Omental fat pad (tissue), 4 donors: ENCODE results near the gene AIF1. TPM values are rescaled to one million over a fixed set of nuclear protein-coding genes. Genes with fewer than 3 reads are reported as not detected.

Experiments
- ATAC-seq: fragments of 150-250 bp; one replicate; pipeline ENCODE4 v1.9.1; 2016; ENCODE audit warnings: mild to moderate bottlenecking, moderate library complexity; ENCODE audit not compliant: low FRiP score
- DNase-seq: peaks from one replicate; pipeline ENCODE4 v3.0.0-alpha.2; 2019; ENCODE audit warnings: low spot score
- CTCF ChIP-seq, 3 donors: fragments of 450-650 bp; IDR thresholded peaks; one replicate each; pipeline ENCODE4 v1.5.1; 2016 to 2017; ENCODE audit warnings: antibody characterized with exemption in 3 of 3, mild to moderate bottlenecking in 3 of 3, moderate library complexity in 2 of 3
- small RNA-seq: library from RNA; depleted of rRNA; stranded (forward); fragments of <200 nt; gene quantifications from one replicate; pipeline ENCODE3, GENCODE V24; 2016
- total RNA-seq, 4 donors: library from RNA; depleted of rRNA; stranded (reverse); fragments of >200 nt; gene quantifications; one replicate each; pipeline ENCODE4 v1.1.0, GENCODE V29; 2016

The AIF1 gene
- total RNA-seq, 4 donors from 2014 or later = 57.3 to 95.1 (median 81.8) TPM

- TF ChIP-seq CTCF (IDR thresholded peaks at IDR 0.05) = no peak
- ATAC-seq (no peak), DNase-seq (no peak)
These were observed 51.4 kb downstream of the AIF1 start for GRCh38 chr6:31666337-31666965.

Small RNAs within 50 kb of the gene (small RNA-seq; reads per million reads assigned to genes)
- not detected for gene MIR6832
- not detected for gene RF00019
- 7.0 reads per million, percentile 83 among the genes with 10 or more reads in this experiment for gene SNORA38
- not detected for gene UQCRHP1

Other genes with a start within 250 kb of the AIF1 start
- gene MICA, start 211.6 kb upstream of the AIF1 start, total RNA-seq = 10 to 100 TPM; 13.7 to 18.0 (median 16.6) TPM
- 1 to 10 TPM; 3.3 to 5.8 (median 5.8) TPM for gene MICB, start 117.1 kb upstream of the AIF1 start, total RNA-seq
- gene MCCD1, start 86.3 kb upstream of the AIF1 start, total RNA-seq = not detected
- 100 to 1,000 TPM; 244 to 322 (median 271) TPM for gene DDX39B, start 73.2 kb upstream of the AIF1 start, total RNA-seq
- 1 to 10 TPM in 2 of 4 donors, under 1 TPM in 1, not detected in 1; 0.74 to 2.6 (median 2.4) TPM for gene ATP6V1G2, start 68.6 kb upstream of the AIF1 start, total RNA-seq
- gene NFKBIL1, start 67.6 kb upstream of the AIF1 start, total RNA-seq = 10 to 100 TPM; 11.0 to 21.6 (median 16.3) TPM
- not detected for gene LTA, start 42.9 kb upstream of the AIF1 start, total RNA-seq
- 1 to 10 TPM in 1 of 4 donors, under 1 TPM in 2, not detected in 1; 0.65 to 1.5 (median 0.96) TPM for gene TNF, start 39.7 kb upstream of the AIF1 start, total RNA-seq
- gene LTB, start 32.8 kb upstream of the AIF1 start, total RNA-seq = 1 to 10 TPM in 3 of 4 donors, under 1 TPM in 1; 0.72 to 5.5 (median 1.9) TPM
- gene LST1, start 29.0 kb upstream of the AIF1 start, total RNA-seq = 10 to 100 TPM; 16.3 to 34.2 (median 19.2) TPM
- gene NCR3, start 22.2 kb upstream of the AIF1 start, total RNA-seq = not detected
- gene PRRC2A, start 5.5 kb downstream of the AIF1 start, total RNA-seq = 100 to 1,000 TPM in 1 of 4 donors, 10 to 100 TPM in 3; 44.8 to 111 (median 65.4) TPM
- gene BAG6, start 37.4 kb downstream of the AIF1 start, total RNA-seq = 100 to 1,000 TPM; 137 to 231 (median 157) TPM
- gene APOM, start 40.7 kb downstream of the AIF1 start, total RNA-seq = 1 to 10 TPM; 2.4 to 5.0 (median 3.6) TPM
- gene C6orf47, start 45.5 kb downstream of the AIF1 start, total RNA-seq = 10 to 100 TPM; 16.8 to 24.7 (median 21.2) TPM
- 10 to 100 TPM in 3 of 4 donors, 1 to 10 TPM in 1; 7.1 to 23.6 (median 15.6) TPM for gene GPANK1, start 49.8 kb downstream of the AIF1 start, total RNA-seq
- 100 to 1,000 TPM; 130 to 202 (median 184) TPM for gene CSNK2B, start 50.8 kb downstream of the AIF1 start, total RNA-seq
- gene LY6G5B, start 54.7 kb downstream of the AIF1 start, total RNA-seq = 10 to 100 TPM in 3 of 4 donors, 1 to 10 TPM in 1; 7.4 to 16.9 (median 11.3) TPM
- 1 to 10 TPM in 2 of 4 donors, under 1 TPM in 1, not detected in 1; 0.84 to 4.5 (median 1.3) TPM for gene LY6G5C, start 65.8 kb downstream of the AIF1 start, total RNA-seq
- 10 to 100 TPM; 41.8 to 62.8 (median 57.4) TPM for gene ABHD16A, start 88.1 kb downstream of the AIF1 start, total RNA-seq
- gene LY6G6F, start 91.6 kb downstream of the AIF1 start, total RNA-seq = not detected
- not detected for gene LY6G6D, start 100.1 kb downstream of the AIF1 start, total RNA-seq
- gene LY6G6C, start 106.5 kb downstream of the AIF1 start, total RNA-seq = under 1 TPM in 1 of 4 donors, not detected in 3; 0.74 TPM
- under 1 TPM in 1 of 4 donors, not detected in 3; 0.84 TPM for gene MPIG6B, start 108.1 kb downstream of the AIF1 start, total RNA-seq
- gene DDAH2, start 114.1 kb downstream of the AIF1 start, total RNA-seq = 100 to 1,000 TPM; 103 to 148 (median 115) TPM
- gene CLIC1, start 121.3 kb downstream of the AIF1 start, total RNA-seq = 100 to 1,000 TPM; 244 to 443 (median 336) TPM
- 10 to 100 TPM in 1 of 4 donors, 1 to 10 TPM in 3; 5.4 to 17.0 (median 7.3) TPM for gene MSH5, start 124.8 kb downstream of the AIF1 start, total RNA-seq
- gene SAPCD1, start 147.4 kb downstream of the AIF1 start, total RNA-seq = not detected
- 1 to 10 TPM in 1 of 4 donors, under 1 TPM in 2, not detected in 1; 0.36 to 1.6 (median 0.56) TPM for gene VWA7, start 162.1 kb downstream of the AIF1 start, total RNA-seq
- 10 to 100 TPM; 31.6 to 47.0 (median 34.6) TPM for gene VARS1, start 180.5 kb downstream of the AIF1 start, total RNA-seq
- 10 to 100 TPM; 19.8 to 35.1 (median 30.4) TPM for gene LSM2, start 191.7 kb downstream of the AIF1 start, total RNA-seq
- 1 to 10 TPM in 3 of 4 donors, under 1 TPM in 1; 0.48 to 3.0 (median 1.9) TPM for gene HSPA1L, start 200.0 kb downstream of the AIF1 start, total RNA-seq
- 1,000 to 10,000 TPM in 1 of 4 donors, 100 to 1,000 TPM in 3; 155 to 1,684 (median 309) TPM for gene HSPA1A, start 200.3 kb downstream of the AIF1 start, total RNA-seq
- 1,000 to 10,000 TPM in 1 of 4 donors, 100 to 1,000 TPM in 3; 174 to 1,642 (median 258) TPM for gene HSPA1B, start 212.5 kb downstream of the AIF1 start, total RNA-seq
- gene NEU1, start 247.6 kb downstream of the AIF1 start, total RNA-seq = 10 to 100 TPM; 44.1 to 63.8 (median 55.2) TPM